ENCODE data around the gene PCBP3. TPM values are rescaled to one million over a fixed set of nuclear protein-coding genes. Genes with fewer than 3 reads are reported as not detected.

Gene PCBP3
- total and polyA plus RNA-seq, 2 donors (not counting 3 experiments of a cell fraction or from before 2014, with no cell fraction given) = 0.06 to 1.1 TPM

GRCh38 chr21:45930231-45930760 lies 286.8 kb downstream of the PCBP3 start:
- Histone ChIP-seq H3K4me2 (ENCODE audit: insufficient read depth, low read length) (no peak overlapping the region), H3K79me2 (ENCODE audit: control insufficient read depth, insufficient read depth, low read length) (no peaks in the 10 kb centered on the region), H3K27me3 (ENCODE audit: control insufficient read depth in 2 of 2, insufficient read depth in 2 of 2, low read length in 2 of 2) (no peaks in the 10 kb centered on the region), H3K36me3 (ENCODE audit: control insufficient read depth in 2 of 2, extremely low read depth in 1 of 2, insufficient read depth in 2 of 2, low read length in 2 of 2) (no peaks in the 10 kb centered on the region), H2AFZ (ENCODE audit: low read depth, low read length) (no peak overlapping the region), H3K27ac (ENCODE audit: insufficient read depth, low read depth, low read length) (no peak overlapping the region), H3K9ac (replicated peaks; ENCODE audit: extremely low read depth, insufficient read depth, low read length) (no peak overlapping the region), H3K9me1 (replicated peaks; ENCODE audit: control insufficient read depth, extremely low read depth, insufficient read depth, low read length) (no peaks in the 10 kb centered on the region), H3K4me3 (replicated peaks in 1 of 3; ENCODE audit: insufficient read depth in 1 of 3, low read depth in 1 of 3, low read length in 3 of 3) (no peak overlapping the region), H3K4me1 (ENCODE audit: control insufficient read depth, extremely low read depth, insufficient read depth, low read length) (no peaks in the 10 kb centered on the region), H3K9me3 (replicated peaks; ENCODE audit: control insufficient read depth, insufficient read depth, low read length) (no peaks in the 10 kb centered on the region), H4K20me1 (replicated peaks; ENCODE audit: control insufficient read depth, extremely low read depth, insufficient read depth, low read length) (no peaks in the 10 kb centered on the region)
- BruUV-seq (replicated peaks) = no TSS peak
- intact Hi-C loops (cut with micrococcal nuclease) = no loop called here
- dilution Hi-C loops (cut with MboI; ENCODE audit: extremely low pct_ligation_motif_present, low sequenced_read_pairs) = no loop called here
- FAIRE-seq (no peak), DNase-seq (ENCODE audit: low read depth, low spot score) (no peak)
- ChIA-PET POLR2A (no interaction called here), CTCF (no interaction called here)
- TF ChIP-seq JUN (IDR thresholded peaks at IDR 0.05; ENCODE audit: borderline replicate concordance, insufficient read depth, insufficient read length, low read depth) = no peak
- TF ChIP-seq MYC (IDR thresholded peaks at IDR 0.05; ENCODE audit: low read depth, low read length) = no peak
- no peak for TF ChIP-seq EZH2 (IDR thresholded peaks at IDR 0.05; ENCODE audit: borderline replicate concordance, low read depth, low read length, severe bottlenecking)
- no peak for TF ChIP-seq POLR2AphosphoS5 (IDR thresholded peaks at IDR 0.05; ENCODE audit: insufficient read depth, low read depth, low read length)
- no peak for TF ChIP-seq FOS (IDR thresholded peaks at IDR 0.05; ENCODE audit: borderline replicate concordance, insufficient read depth, low read length)
- TF ChIP-seq, protein P1, sequence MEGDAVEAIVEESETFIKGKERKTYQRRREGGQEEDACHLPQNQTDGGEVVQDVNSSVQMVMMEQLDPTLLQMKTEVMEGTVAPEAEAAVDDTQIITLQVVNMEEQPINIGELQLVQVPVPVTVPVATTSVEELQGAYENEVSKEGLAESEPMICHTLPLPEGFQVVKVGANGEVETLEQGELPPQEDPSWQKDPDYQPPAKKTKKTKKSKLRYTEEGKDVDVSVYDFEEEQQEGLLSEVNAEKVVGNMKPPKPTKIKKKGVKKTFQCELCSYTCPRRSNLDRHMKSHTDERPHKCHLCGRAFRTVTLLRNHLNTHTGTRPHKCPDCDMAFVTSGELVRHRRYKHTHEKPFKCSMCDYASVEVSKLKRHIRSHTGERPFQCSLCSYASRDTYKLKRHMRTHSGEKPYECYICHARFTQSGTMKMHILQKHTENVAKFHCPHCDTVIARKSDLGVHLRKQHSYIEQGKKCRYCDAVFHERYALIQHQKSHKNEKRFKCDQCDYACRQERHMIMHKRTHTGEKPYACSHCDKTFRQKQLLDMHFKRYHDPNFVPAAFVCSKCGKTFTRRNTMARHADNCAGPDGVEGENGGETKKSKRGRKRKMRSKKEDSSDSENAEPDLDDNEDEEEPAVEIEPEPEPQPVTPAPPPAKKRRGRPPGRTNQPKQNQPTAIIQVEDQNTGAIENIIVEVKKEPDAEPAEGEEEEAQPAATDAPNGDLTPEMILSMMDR (IDR thresholded peaks at IDR 0.05; ENCODE audit: extremely low read depth in 1 of 2, insufficient read depth in 1 of 2, low read depth in 1 of 2, low read length in 2 of 2) = no peak
- TF ChIP-seq, protein P2, sequence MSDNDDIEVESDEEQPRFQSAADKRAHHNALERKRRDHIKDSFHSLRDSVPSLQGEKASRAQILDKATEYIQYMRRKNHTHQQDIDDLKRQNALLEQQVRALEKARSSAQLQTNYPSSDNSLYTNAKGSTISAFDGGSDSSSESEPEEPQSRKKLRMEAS (IDR thresholded peaks at IDR 0.05; ENCODE audit: insufficient read depth, insufficient read length) = no peak
- TF ChIP-seq POLR2A (IDR thresholded peaks at IDR 0.05; ENCODE audit: low read depth, low read length) = no peak

Measured in endothelial cell of umbilical vein (primary cell).